Stimulated activated CD4-positive, alpha-beta T cell treated with anti-CD3 and anti-CD28 coated beads, Interleukin-1b, Interleukin-23, amount 100 ng/mL, for 48 hours (primary cell): ENCODE data around the gene SLC1A1.

Experiments
- DNase-seq: peaks from one replicate; pipeline ENCODE4 v3.0.0-alpha.2; 2020

SLC1A1 gene

DNA sequence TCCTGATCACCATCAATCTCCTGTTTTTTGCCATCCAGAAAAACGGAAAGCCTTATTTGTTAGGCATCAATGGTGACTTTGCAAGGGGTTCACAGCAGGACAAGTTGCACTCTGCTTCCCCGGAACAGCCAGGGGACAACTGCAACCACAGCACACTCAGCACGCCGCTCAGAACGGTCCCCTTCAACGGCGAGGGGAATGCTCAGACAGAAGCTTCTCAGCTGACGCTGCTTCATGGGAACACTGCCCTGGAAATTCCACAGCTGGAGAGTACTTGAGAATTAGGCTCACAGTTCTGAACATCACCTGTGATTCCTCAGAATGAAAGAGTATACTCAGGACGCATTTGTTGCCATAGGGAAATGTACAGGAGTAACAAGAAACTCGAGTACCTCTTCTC lies 131.7 kb downstream of the SLC1A1 start:
- no peak for DNase-seq

DNA sequence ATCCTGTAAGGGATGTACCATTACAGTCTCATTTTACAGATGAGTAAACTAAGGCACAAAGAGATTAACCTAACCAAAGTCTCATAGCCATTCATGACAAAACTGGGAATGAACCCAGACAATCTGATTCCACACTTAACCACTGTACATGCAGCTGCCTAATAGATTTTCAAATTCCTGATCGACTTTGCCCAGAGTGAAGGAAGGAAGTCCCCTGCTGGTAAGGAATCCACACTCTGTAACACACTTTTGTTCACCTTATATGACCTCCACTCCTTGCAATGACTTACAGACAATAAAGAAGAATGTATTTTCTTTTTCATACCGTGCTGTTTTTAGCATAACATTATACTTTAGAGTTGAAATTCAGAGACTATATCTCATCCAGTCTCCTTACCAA lies 140.6 kb downstream of the SLC1A1 start:
- DNase-seq = no peak
